HepG2 (cell line): Measurements from ENCODE around the gene CLEC16A. TPM values are rescaled to one million over a fixed set of nuclear protein-coding genes. Genes with fewer than 3 reads are reported as not detected.
A peak's percentile ranks its signal among the peaks of the same experiment; 100 is the strongest.

Experiments used
- AGO2 ChIP-seq: fragments of 200-400 bp; formaldehyde crosslinking; optimal IDR thresholded peaks from 2 replicates; pipeline ENCODE3; 2017; ENCODE audit warnings: mild to moderate bottlenecking, low read depth, low read length, moderate library complexity
- CEBPG ChIP-seq: IDR thresholded peaks from 2 replicates; pipeline ENCODE4 v1.6.1; 2016
- CREB1 ChIP-seq, 2 experiments: fragments of 450-650 bp in 1 of 2; IDR thresholded peaks; 2 replicates each; pipeline ENCODE4 v1.6.1; 2016 to 2017; ENCODE audit warnings: control low read depth in 1 of 2, mild to moderate bottlenecking in 1 of 2, missing compliant biosample characterization in 1 of 2, missing genetic modification characterization in 1 of 2
- HES4 ChIP-seq: sonication (generic); formaldehyde crosslinking; IDR thresholded peaks from 2 replicates; pipeline ENCODE4 v1.9.0; 2021; ENCODE audit warnings: mild to moderate bottlenecking, missing genetic modification reagents, borderline replicate concordance
- IRF2 ChIP-seq: IDR thresholded peaks from 2 replicates; pipeline ENCODE4 v1.6.1; 2018; ENCODE audit warnings: missing genetic modification reagents, missing compliant biosample characterization
- NFYB ChIP-seq: sonication (generic); formaldehyde crosslinking; IDR thresholded peaks from 2 replicates; pipeline ENCODE4 v1.4.0; 2020; ENCODE audit warnings: missing genetic modification reagents
- NR2F1 ChIP-seq, 2 experiments: fragments of 450-650 bp in 1 of 2; formaldehyde crosslinking in 1 of 2; IDR thresholded peaks; 2 replicates each; pipeline versions ENCODE4 v1.5.0 to v1.6.1; 2016 to 2020; ENCODE audit warnings: mild to moderate bottlenecking in 1 of 2, missing compliant biosample characterization in 1 of 2, missing genetic modification reagents in 1 of 2, moderate library complexity in 1 of 2
- POLR2A ChIP-seq, 2 experiments: IDR thresholded peaks; 2 replicates each; pipeline ENCODE4 v1.6.1; 2011; ENCODE audit warnings: low read depth in 2 of 2, low read length in 2 of 2, mild to moderate bottlenecking in 1 of 2, moderate library complexity in 1 of 2; ENCODE audit not compliant: insufficient read depth in 1 of 2
- TRIM24 ChIP-seq: sonication (generic); formaldehyde crosslinking; IDR thresholded peaks from 2 replicates; pipeline ENCODE4 v1.8.0; 2022; ENCODE audit warnings: mild to moderate bottlenecking, missing genetic modification reagents
- ZBTB38 ChIP-seq: sonication (generic); formaldehyde crosslinking; IDR thresholded peaks from 2 replicates; pipeline ENCODE4 v1.5.1; 2020; ENCODE audit warnings: mild to moderate bottlenecking, missing genetic modification reagents
- ZBTB8A ChIP-seq: sonication (generic); formaldehyde crosslinking; IDR thresholded peaks from 2 replicates; pipeline ENCODE4 v1.4.0; 2020; ENCODE audit warnings: mild to moderate bottlenecking, low read depth, missing genetic modification reagents, borderline replicate concordance
- ZNF138 ChIP-seq: sonication (generic); formaldehyde crosslinking; IDR thresholded peaks from 2 replicates; pipeline ENCODE4 v1.5.0; 2020; ENCODE audit warnings: mild to moderate bottlenecking, low read depth, missing genetic modification reagents
- ZNF350 ChIP-seq: sonication (generic); formaldehyde crosslinking; IDR thresholded peaks from 2 replicates; pipeline ENCODE4 v1.4.0; 2020; ENCODE audit warnings: mild to moderate bottlenecking, low read depth, missing genetic modification reagents, borderline replicate concordance
- ZNF383 ChIP-seq: sonication (generic); formaldehyde crosslinking; IDR thresholded peaks from 2 replicates; pipeline ENCODE4 v1.4.0; 2020; ENCODE audit warnings: missing genetic modification reagents, mild to moderate bottlenecking, borderline replicate concordance
- ZNF557 ChIP-seq: sonication (generic); formaldehyde crosslinking; IDR thresholded peaks from 2 replicates; pipeline ENCODE4 v1.4.0; 2020; ENCODE audit warnings: missing genetic modification reagents
- ZNF572 ChIP-seq: sonication (generic); formaldehyde crosslinking; IDR thresholded peaks from 2 replicates; pipeline ENCODE4 v1.5.1; 2020; ENCODE audit warnings: mild to moderate bottlenecking, missing genetic modification reagents
- ZNF672 ChIP-seq: sonication (generic); formaldehyde crosslinking; IDR thresholded peaks from 2 replicates; pipeline ENCODE4 v1.8.1; 2022; ENCODE audit warnings: missing genetic modification reagents
- ZNF724P ChIP-seq: sonication (generic); formaldehyde crosslinking; IDR thresholded peaks from 2 replicates; pipeline ENCODE4 v1.8.0; 2022; ENCODE audit warnings: missing genetic modification reagents, borderline replicate concordance
- polyA plus RNA-seq, 8 experiments: library from polyadenylated mRNA; depleted of rRNA in 3 of 8; stranded (reverse) in 7 of 8; unstranded in 1 of 8; fragments of >200 nt; fragmentation: Illumina TruSeq in 4 of 8; extraction: Trizol in 4 of 8; gene quantifications; 2 replicates each; pipeline versions ENCODE4 v1.2.1 to v1.2.3, GENCODE V29; 2011 to 2016; ENCODE audit warnings: low read depth in 4 of 8, missing spikeins in 1 of 8, mixed read lengths in 1 of 8; ENCODE audit not compliant: insufficient read depth in 1 of 8
- total RNA-seq, 5 experiments: library from RNA; depleted of rRNA; stranded (reverse); fragments of >200 nt; fragmentation: Illumina TruSeq; extraction: Trizol; gene quantifications; 2 replicates each; pipeline ENCODE4 v1.2.3, GENCODE V29; 2016; ENCODE audit warnings: low read depth in 1 of 5
- TF ChIP-seq, protein P1 (sequence below), 2 experiments: fragments of 450-650 bp in 1 of 2; sonication (generic) in 1 of 2; formaldehyde crosslinking in 1 of 2; IDR thresholded peaks; 2 replicates each; pipeline versions ENCODE4 v1.6.1 to v1.8.0; 2016 to 2022; ENCODE audit warnings: antibody characterized with exemption in 1 of 2, mild to moderate bottlenecking in 1 of 2, missing genetic modification reagents in 1 of 2
- TF ChIP-seq, protein P2 (sequence below): IDR thresholded peaks from 2 replicates; pipeline ENCODE4 v1.6.1; 2016; ENCODE audit warnings: low read depth, borderline replicate concordance
- TF ChIP-seq, protein P3 (sequence below): IDR thresholded peaks from 2 replicates; pipeline ENCODE4 v1.6.1; 2016; ENCODE audit warnings: low read depth

CLEC16A gene
- total and polyA plus RNA-seq, 2 of the 13 experiments (the other 11 are each of a cell fraction or from before 2014, with no cell fraction given) = 8.5 to 10.3 TPM

DNA sequence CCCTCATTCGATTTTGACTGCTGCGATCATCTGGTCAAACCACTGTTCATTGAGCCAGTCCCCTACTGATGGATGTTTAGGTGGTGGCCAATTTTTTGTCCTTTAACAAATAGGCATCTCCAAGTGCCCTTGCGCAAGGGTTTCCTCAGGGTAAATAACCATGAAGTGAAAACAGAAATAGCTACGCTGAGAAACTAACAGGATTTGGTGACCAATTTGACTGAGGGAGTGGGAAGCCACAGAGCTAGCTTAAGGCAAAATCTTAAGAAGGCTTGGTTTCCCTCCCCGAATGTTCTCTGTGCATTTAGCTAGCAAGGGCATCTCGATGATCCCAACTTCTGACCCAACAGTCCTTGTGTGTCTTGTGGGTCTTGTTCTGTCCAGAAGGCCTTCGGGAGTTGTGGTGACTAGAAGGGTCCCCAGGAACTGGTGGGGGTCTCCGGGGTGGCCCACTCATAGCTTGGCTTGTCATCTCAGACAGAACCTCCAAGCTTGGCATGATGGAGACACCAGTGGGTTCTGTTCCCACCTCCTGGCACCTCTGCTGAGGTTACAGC lies 194.5 kb downstream of the CLEC16A start (continued):
- TF ChIP-seq, protein P1, sequence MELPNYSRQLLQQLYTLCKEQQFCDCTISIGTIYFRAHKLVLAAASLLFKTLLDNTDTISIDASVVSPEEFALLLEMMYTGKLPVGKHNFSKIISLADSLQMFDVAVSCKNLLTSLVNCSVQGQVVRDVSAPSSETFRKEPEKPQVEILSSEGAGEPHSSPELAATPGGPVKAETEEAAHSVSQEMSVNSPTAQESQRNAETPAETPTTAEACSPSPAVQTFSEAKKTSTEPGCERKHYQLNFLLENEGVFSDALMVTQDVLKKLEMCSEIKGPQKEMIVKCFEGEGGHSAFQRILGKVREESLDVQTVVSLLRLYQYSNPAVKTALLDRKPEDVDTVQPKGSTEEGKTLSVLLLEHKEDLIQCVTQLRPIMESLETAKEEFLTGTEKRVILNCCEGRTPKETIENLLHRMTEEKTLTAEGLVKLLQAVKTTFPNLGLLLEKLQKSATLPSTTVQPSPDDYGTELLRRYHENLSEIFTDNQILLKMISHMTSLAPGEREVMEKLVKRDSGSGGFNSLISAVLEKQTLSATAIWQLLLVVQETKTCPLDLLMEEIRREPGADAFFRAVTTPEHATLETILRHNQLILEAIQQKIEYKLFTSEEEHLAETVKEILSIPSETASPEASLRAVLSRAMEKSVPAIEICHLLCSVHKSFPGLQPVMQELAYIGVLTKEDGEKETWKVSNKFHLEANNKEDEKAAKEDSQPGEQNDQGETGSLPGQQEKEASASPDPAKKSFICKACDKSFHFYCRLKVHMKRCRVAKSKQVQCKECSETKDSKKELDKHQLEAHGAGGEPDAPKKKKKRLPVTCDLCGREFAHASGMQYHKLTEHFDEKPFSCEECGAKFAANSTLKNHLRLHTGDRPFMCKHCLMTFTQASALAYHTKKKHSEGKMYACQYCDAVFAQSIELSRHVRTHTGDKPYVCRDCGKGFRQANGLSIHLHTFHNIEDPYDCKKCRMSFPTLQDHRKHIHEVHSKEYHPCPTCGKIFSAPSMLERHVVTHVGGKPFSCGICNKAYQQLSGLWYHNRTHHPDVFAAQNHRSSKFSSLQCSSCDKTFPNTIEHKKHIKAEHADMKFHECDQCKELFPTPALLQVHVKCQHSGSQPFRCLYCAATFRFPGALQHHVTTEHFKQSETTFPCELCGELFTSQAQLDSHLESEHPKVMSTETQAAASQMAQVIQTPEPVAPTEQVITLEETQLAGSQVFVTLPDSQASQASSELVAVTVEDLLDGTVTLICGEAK (IDR thresholded peaks at IDR 0.05) = no peak
- TF ChIP-seq, protein P1 (CRISPR knock-in tag; IDR thresholded peaks at IDR 0.05) = no peak
- TF ChIP-seq TRIM24 (CRISPR knock-in tag) (0 out of 2 replicates have a peak, but pooled peaks have one; percentile 22), IRF2 (CRISPR knock-in tag) (no peak), NR2F1 (CRISPR knock-in tag; IDR thresholded peaks at IDR 0.05) (no peak), ZBTB38 (CRISPR knock-in tag) (no peak), CREB1 (IDR thresholded peaks at IDR 0.05) (no peak), CREB1 (CRISPR knock-in tag; IDR thresholded peaks at IDR 0.05) (no peak), ZNF724P (CRISPR knock-in tag) (no peak), POLR2A (IDR thresholded peaks at IDR 0.05; ENCODE audit: insufficient read depth in 1 of 2, low read depth in 2 of 2, low read length in 2 of 2) (no peak), ZNF672 (CRISPR knock-in tag) (no peak), ZNF350 (CRISPR knock-in tag) (0 out of 2 replicates have a peak, but pooled peaks have one; percentile 15), HES4 (CRISPR knock-in tag) (no peak), ZNF138 (CRISPR knock-in tag) (no peak), NFYB (CRISPR knock-in tag) (no peak), ZNF572 (CRISPR knock-in tag) (no peak), AGO2 (no peak), ZBTB8A (CRISPR knock-in tag) (no peak), CEBPG (CRISPR knock-in tag) (peak; percentile 81), ZNF383 (no peak), ZNF557 (CRISPR knock-in tag) (no peak)
- TF ChIP-seq, protein P2, sequence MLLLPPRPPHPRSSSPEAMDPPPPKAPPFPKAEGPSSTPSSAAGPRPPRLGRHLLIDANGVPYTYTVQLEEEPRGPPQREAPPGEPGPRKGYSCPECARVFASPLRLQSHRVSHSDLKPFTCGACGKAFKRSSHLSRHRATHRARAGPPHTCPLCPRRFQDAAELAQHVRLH = no peak
- TF ChIP-seq, protein P3, sequence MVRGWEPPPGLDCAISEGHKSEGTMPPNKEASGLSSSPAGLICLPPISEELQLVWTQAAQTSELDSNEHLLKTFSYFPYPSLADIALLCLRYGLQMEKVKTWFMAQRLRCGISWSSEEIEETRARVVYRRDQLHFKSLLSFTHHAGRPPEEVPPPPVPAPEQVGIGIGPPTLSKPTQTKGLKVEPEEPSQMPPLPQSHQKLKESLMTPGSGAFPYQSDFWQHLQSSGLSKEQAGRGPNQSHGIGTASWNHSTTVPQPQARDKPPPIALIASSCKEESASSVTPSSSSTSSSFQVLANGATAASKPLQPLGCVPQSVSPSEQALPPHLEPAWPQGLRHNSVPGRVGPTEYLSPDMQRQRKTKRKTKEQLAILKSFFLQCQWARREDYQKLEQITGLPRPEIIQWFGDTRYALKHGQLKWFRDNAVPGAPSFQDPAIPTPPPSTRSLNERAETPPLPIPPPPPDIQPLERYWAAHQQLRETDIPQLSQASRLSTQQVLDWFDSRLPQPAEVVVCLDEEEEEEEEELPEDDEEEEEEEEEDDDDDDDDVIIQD (CRISPR knock-in tag) = no peak
